Upper lobe of left lung (tissue), 6 donors: Measurements from ENCODE around the gene E2F8. TPM values are rescaled to one million over a fixed set of nuclear protein-coding genes. Genes with fewer than 3 reads are reported as not detected.
A peak's percentile ranks its signal among the peaks of the same experiment; 100 is the strongest.

ENCODE experiments used
- ATAC-seq, 2 donors: fragments of 200-7000 bp; cut with Tn5 transposase; one replicate each; pipeline ENCODE4 v1.9.1; 2022; ENCODE audit warnings: mild to moderate bottlenecking in 2 of 2, moderate library complexity in 2 of 2; ENCODE audit not compliant: low FRiP score in 2 of 2
- DNase-seq, 2 donors: peaks; one replicate each; pipeline ENCODE4 v3.0.0-alpha.2; 2019 to 2020
- H3K27ac ChIP-seq, 4 donors: fragments of 200-600 bp; sonication (generic); one replicate each; pipeline ENCODE4 v1.5.1; 2016 to 2019
- H3K27me3 ChIP-seq, 4 donors: fragments of 200-600 bp; sonication (generic); one replicate each; pipeline ENCODE4 v1.5.1; 2017 to 2019
- H3K36me3 ChIP-seq, 4 donors: fragments of 200-600 bp; sonication (generic); one replicate each; pipeline ENCODE4 v1.5.1; 2016 to 2019
- H3K4me1 ChIP-seq, 4 donors: fragments of 200-600 bp; sonication (generic); one replicate each; pipeline ENCODE4 v1.5.1; 2018 to 2019
- H3K4me3 ChIP-seq, 4 donors: fragments of 200-600 bp; sonication (generic); one replicate each; pipeline ENCODE4 v1.5.1; 2017 to 2019; ENCODE audit warnings: mild to moderate bottlenecking in 2 of 4, moderate library complexity in 1 of 4
- H3K9me3 ChIP-seq, 4 donors: fragments of 200-600 bp; sonication (generic); one replicate each; pipeline ENCODE4 v1.5.1; 2018 to 2019
- EP300 ChIP-seq, 4 donors: sonication (generic); formaldehyde crosslinking; IDR thresholded peaks; one replicate each; pipeline ENCODE4 v1.5.1; 2017; ENCODE audit warnings: antibody characterized with exemption in 4 of 4, control low read depth in 2 of 4
- POLR2A ChIP-seq, 4 donors: fragments of 450-650 bp; IDR thresholded peaks; one replicate each; pipeline ENCODE4 v1.5.1; 2016 to 2017; ENCODE audit warnings: antibody characterized with exemption in 4 of 4, mild to moderate bottlenecking in 2 of 4
- POLR2AphosphoS5 ChIP-seq, 2 donors: sonication (generic); formaldehyde crosslinking; IDR thresholded peaks; one replicate each; pipeline ENCODE4 v1.5.1; 2017; ENCODE audit warnings: antibody characterized with exemption in 2 of 2
- WGBS, 2 donors: methylation state at CpG; one replicate each; pipeline ENCODE4 v1.1.5; 2017 to 2018; 5-methylcytosine and 5-hydroxymethylcytosine counted together
- total RNA-seq, 6 donors: library from RNA; depleted of rRNA in 4 of 6; stranded (reverse); fragments of >200 nt in 4 of 6; gene quantifications; one replicate each; pipeline versions ENCODE4 v1.1.0 to v1.2.1, GENCODE V29; 2016 to 2021
- TF ChIP-seq, protein P1 (sequence below), 6 experiments: fragments of 450-650 bp in 4 of 6; fragments of 200-600 bp in 2 of 6; sonication (generic) in 2 of 6; IDR thresholded peaks; one replicate each; pipeline ENCODE4 v1.5.1; 2016 to 2019; ENCODE audit warnings: antibody characterized with exemption in 6 of 6
- donor health status: DM: no; HTN: no; CAD: no; lungs with moderate emphysema.
- donor health status: DM: no; HTN: yes; CAD: no; lungs with severe emphysema.

E2F8 gene
- total RNA-seq, 6 donors from 2014 or later = 0.40 to 1.6 (median 1.1) TPM

DNA sequence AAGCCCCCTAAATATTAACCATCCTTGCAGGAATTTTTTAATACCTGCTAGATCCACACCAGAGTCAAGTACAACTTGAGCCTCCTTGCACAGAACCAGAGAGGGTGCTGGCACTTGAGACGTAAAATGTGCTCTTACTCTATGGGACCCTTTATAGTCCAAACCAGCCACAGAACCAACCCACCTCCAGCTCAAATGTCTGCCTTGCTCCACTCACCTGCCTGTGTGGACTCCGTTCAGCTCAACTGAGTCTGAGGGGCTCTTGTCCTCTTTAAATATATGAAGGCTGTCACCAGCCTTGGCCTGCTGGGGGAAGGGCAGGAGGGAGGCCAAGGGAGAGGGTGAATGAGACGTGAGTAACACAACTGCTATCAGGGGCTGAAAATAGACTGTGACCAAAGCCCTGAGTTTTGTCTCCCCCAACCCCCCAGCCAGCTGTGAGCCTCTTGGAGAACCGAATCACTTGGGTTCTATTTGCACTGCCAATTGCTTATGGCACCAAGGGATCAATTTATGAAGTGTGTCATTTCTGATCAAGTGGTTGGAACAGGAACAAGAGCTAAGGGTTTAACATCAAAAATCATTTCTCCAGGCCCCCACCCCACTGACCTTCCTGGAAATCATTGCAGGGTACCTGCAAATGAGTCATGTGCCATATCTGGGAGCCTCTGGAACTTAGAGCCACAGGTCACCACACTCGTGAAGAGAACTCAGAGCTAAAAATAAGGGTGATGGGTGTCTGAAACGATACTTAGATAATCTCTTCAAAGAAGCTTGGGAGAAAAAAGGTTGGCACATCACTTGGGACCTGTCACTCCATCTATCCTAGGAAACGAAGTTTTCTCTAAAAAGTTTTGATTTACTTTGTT lies 38.8 kb downstream of the E2F8 start, which contains the start of gene CSRP3:
Gene CSRP3 (minus strand): TSS at position 247 of the 869 bp plus-strand sequence. CDS start 9,535 bp downstream, outside the sequence.
- TF ChIP-seq, protein P1, sequence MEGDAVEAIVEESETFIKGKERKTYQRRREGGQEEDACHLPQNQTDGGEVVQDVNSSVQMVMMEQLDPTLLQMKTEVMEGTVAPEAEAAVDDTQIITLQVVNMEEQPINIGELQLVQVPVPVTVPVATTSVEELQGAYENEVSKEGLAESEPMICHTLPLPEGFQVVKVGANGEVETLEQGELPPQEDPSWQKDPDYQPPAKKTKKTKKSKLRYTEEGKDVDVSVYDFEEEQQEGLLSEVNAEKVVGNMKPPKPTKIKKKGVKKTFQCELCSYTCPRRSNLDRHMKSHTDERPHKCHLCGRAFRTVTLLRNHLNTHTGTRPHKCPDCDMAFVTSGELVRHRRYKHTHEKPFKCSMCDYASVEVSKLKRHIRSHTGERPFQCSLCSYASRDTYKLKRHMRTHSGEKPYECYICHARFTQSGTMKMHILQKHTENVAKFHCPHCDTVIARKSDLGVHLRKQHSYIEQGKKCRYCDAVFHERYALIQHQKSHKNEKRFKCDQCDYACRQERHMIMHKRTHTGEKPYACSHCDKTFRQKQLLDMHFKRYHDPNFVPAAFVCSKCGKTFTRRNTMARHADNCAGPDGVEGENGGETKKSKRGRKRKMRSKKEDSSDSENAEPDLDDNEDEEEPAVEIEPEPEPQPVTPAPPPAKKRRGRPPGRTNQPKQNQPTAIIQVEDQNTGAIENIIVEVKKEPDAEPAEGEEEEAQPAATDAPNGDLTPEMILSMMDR (IDR thresholded peaks at IDR 0.05) = no peak
- TF ChIP-seq EP300 (IDR thresholded peaks at IDR 0.05) = no peak
- TF ChIP-seq POLR2AphosphoS5 (IDR thresholded peaks at IDR 0.05) = no peak
- TF ChIP-seq POLR2A (IDR thresholded peaks at IDR 0.05) = no peak
- no peak for DNase-seq
- ATAC-seq = no peak

GRCh38 chr11:19200410-19201201 lies 40.1 kb downstream of the E2F8 start:
- H3K27ac ChIP-seq = no peak overlapping the region
- 19 to 21% methylated on average over 6 of the region's 6 CpGs for WGBS, 2 donors
- ATAC-seq = peak in 1 of 2 donors; percentile 35

More for the DNA sequence above, 38.8 kb downstream of the E2F8 start, which contains the start of gene CSRP3:
- no peaks in the 10 kb centered on the region for H3K9me3 ChIP-seq
- H3K4me1 ChIP-seq = peaks cover 0 to 7% (median 0%) of the 10 kb centered on the region in 4 donors
- 79 to 87% methylated on average over 6 to 7 of the region's 7 CpGs for WGBS, 2 donors
- H3K36me3 ChIP-seq = no peaks in the 10 kb centered on the region
- H3K4me3 ChIP-seq = no peak within 1 kb of the TSS
- no peak within 1 kb of the TSS for H3K27ac ChIP-seq
- no peaks in the 10 kb centered on the region for H3K27me3 ChIP-seq

DNA sequence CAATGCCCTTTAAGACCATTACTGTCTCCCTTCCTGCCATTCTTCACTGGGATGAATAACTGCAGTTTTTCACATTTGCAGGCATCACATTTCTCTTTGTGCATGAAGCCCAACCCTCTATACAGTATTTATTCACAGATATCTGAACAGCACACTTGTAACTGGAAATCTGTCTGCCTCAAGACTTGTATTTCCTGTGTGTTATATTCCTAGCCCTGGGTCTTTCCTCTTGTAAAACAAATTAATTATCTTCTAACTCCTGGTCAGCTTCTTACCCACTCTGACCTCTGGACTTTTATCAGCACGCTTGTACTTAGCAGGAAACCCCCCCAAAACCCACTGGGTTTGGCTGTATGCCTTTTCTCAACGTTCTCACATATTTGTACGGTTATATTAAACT lies 41.0 kb downstream of the E2F8 start:
- H3K27me3 ChIP-seq = no peaks in the 10 kb centered on the region
- H3K36me3 ChIP-seq = no peaks in the 10 kb centered on the region
- H3K4me3 ChIP-seq = no peak overlapping the region
- H3K9me3 ChIP-seq = no peaks in the 10 kb centered on the region
- WGBS, 2 donors = 10 to 11% methylated on average over 3 of the region's 3 CpGs
- no peak overlapping the region for H3K27ac ChIP-seq
- peaks cover 0 to 7% (median 0%) of the 10 kb centered on the region in 4 donors for H3K4me1 ChIP-seq
- TF ChIP-seq POLR2AphosphoS5 (IDR thresholded peaks at IDR 0.05) (no peak), POLR2A (IDR thresholded peaks at IDR 0.05) (no peak), EP300 (IDR thresholded peaks at IDR 0.05) (no peak)
- TF ChIP-seq, protein P1 (IDR thresholded peaks at IDR 0.05) = no peak
- DNase-seq (no peak), ATAC-seq (no peak)

More at GRCh38 chr11:19200410-19201201, 40.1 kb downstream of the E2F8 start:
- Histone ChIP-seq H3K9me3 (no peaks in the 10 kb centered on the region), H3K27me3 (no peaks in the 10 kb centered on the region), H3K4me3 (no peak overlapping the region), H3K4me1 (peaks cover 0 to 7% (median 0%) of the 10 kb centered on the region in 4 donors), H3K36me3 (no peaks in the 10 kb centered on the region)
- TF ChIP-seq EP300 (IDR thresholded peaks at IDR 0.05) (no peak), POLR2A (IDR thresholded peaks at IDR 0.05) (no peak)
- TF ChIP-seq, protein P1 (IDR thresholded peaks at IDR 0.05) = no peak
- DNase-seq = peak in 1 of 2 donors; percentile 26

DNA sequence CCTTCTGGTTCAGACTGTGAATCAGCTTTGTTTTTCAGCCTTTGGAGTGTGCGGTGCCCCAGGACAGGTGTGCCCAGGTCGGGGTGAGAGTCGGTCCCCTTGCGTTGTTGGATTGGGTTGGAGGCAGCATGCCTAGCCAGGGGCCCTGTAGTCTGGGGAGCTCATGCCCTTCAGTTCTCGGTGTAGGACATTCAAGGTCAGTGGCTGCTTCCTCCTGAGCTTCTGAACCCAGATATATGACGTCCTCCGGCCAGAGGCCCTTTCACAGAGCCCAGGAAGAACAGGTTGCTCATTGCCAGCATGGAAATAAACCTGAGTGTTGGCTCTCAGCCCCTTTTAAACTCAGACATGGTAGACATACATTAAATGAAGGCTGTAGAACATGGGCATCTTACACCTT lies 41.7 kb downstream of the E2F8 start:
- H3K27me3 ChIP-seq = no peaks in the 10 kb centered on the region
- H3K4me3 ChIP-seq = no peak overlapping the region
- no peak for ATAC-seq
- H3K36me3 ChIP-seq = no peaks in the 10 kb centered on the region
- 89 to 93% methylated on average over 7 of the region's 7 CpGs for WGBS, 2 donors
- H3K9me3 ChIP-seq = no peaks in the 10 kb centered on the region
- no peak for DNase-seq
- TF ChIP-seq, protein P1 (IDR thresholded peaks at IDR 0.05) = no peak
- TF ChIP-seq POLR2AphosphoS5 (IDR thresholded peaks at IDR 0.05) = no peak
- no peak for TF ChIP-seq POLR2A (IDR thresholded peaks at IDR 0.05)
- no peak for TF ChIP-seq EP300 (IDR thresholded peaks at IDR 0.05)
- H3K4me1 ChIP-seq = peaks cover 0 to 7% (median 0%) of the 10 kb centered on the region in 4 donors
- no peak overlapping the region for H3K27ac ChIP-seq
